Activated naive CD4-positive, alpha-beta T cell treated with anti-CD3 and anti-CD28 coated beads, Interleukin-2, amount 50 U/mL, for 24 hours (primary cell): Measurements from ENCODE around the gene NLRP8.

ENCODE experiments used
- H3K27ac Mint-ChIP-seq: one replicate; pipeline ENCODE4 v1.8.0; 2021; ENCODE audit warnings: mild to moderate bottlenecking, mixed read lengths
- H3K27me3 Mint-ChIP-seq: one replicate; pipeline ENCODE4 v1.8.0; 2021; ENCODE audit warnings: mixed read lengths
- H3K36me3 Mint-ChIP-seq: one replicate; pipeline ENCODE4 v1.8.0; 2021; ENCODE audit warnings: mixed read lengths
- H3K4me1 Mint-ChIP-seq: one replicate; pipeline ENCODE4 v1.8.0; 2021; ENCODE audit warnings: mixed read lengths
- H3K4me3 Mint-ChIP-seq: one replicate; pipeline ENCODE4 v1.8.0; 2021; ENCODE audit warnings: mild to moderate bottlenecking, mixed read lengths
- H3K9me3 Mint-ChIP-seq: one replicate; pipeline ENCODE4 v1.8.0; 2021; ENCODE audit warnings: mixed read lengths

The NLRP8 gene

DNA sequence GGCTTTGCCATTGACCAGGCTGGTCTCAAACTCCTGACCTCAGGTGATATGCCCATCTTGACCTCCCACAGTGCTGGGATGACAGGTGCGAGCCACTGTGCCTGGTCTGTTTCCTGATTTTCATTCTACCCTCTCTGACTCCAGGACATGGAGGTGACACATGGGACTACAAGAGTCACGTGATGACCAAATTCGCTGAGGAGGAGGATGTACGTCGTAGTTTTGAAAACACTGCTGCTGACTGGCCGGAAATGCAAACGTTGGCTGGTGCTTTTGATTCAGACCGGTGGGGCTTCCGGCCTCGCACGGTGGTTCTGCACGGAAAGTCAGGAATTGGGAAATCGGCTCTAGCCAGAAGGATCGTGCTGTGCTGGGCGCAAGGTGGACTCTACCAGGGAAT lies 79.1 kb downstream of the NLRP8 start:
- Mint-ChIP-seq H3K4me1 (no peaks in the 10 kb centered on the region), H3K27me3 (peaks cover 2% of the 10 kb centered on the region), H3K4me3 (no peak overlapping the region), H3K36me3 (no peaks in the 10 kb centered on the region), H3K9me3 (no peaks in the 10 kb centered on the region), H3K27ac (no peak overlapping the region)
